Cardiac septum (tissue), 1 donor: Measurements from ENCODE around the gene HIRA. TPM values are rescaled to one million over a fixed set of nuclear protein-coding genes. Genes with fewer than 3 reads are reported as not detected.
"Not testable (repeated sequence)": the region's sequence is repeated elsewhere in the genome, so short reads cannot be mapped to it uniquely, and the experiment has no call there.

Experiments used
- DNase-seq: peaks from one replicate; pipeline ENCODE4 v3.0.0-alpha.2; 2020; ENCODE audit warnings: low spot score
- intact Hi-C: fragments of 100-400 bp; cut with DNase I; formaldehyde crosslinking; loops from one replicate; pipeline ENCODE4 v1.14.0; 2022
- total RNA-seq: library from RNA; stranded (reverse); fragmentation: NEBNext Ultra II Directional; extraction: Animal tissue kit (Norgen Biotek cat#: 25700); gene quantifications from one replicate; pipeline ENCODE4 v1.2.1, GENCODE V29; 2021
- donor health status: DM: no; HTN: no; CAD: no.

Gene HIRA
- total RNA-seq, 1 donor from 2014 or later: 15.0 TPM

GRCh38 chr22:19371893-19372292 is 59.6 kb downstream of the HIRA start:
- DNase-seq: no peak
- intact Hi-C loops: no loop called here

- DNase-seq: no peak
- intact Hi-C loops: no loop called here
These were observed 62.7 kb downstream of the HIRA start for GRCh38 chr22:19368876-19369275.

GRCh38 chr22:19367763-19368367 is 63.7 kb downstream of the HIRA start:
- no peak for DNase-seq
- intact Hi-C loops: no loop called here

- DNase-seq: not testable (repeated sequence)
These were observed 68.0 kb downstream of the HIRA start for GRCh38 chr22:19363541-19363940.

GRCh38 chr22:19361501-19362103 is 69.9 kb downstream of the HIRA start:
- intact Hi-C loops: no loop called here
- no peak for DNase-seq

More at GRCh38 chr22:19363541-19363940, 68.0 kb downstream of the HIRA start:
- intact Hi-C loops: not testable (repeated sequence)

- intact Hi-C loops: no loop called here
- DNase-seq: no peak
These were observed 70.7 kb downstream of the HIRA start for GRCh38 chr22:19360862-19361261.

- intact Hi-C loops: no loop called here
These were observed 71.2 kb downstream of the HIRA start for GRCh38 chr22:19360300-19360792.

GRCh38 chr22:19359554-19360299 is 71.8 kb downstream of the HIRA start:
- DNase-seq: no peak
- intact Hi-C loops: no loop called here

More at GRCh38 chr22:19360300-19360792, 71.2 kb downstream of the HIRA start:
- no peak for DNase-seq

GRCh38 chr22:19358703-19359553 is 72.6 kb downstream of the HIRA start:
- intact Hi-C loops: no loop called here
- no peak for DNase-seq

GRCh38 chr22:19358195-19358594 is 73.3 kb downstream of the HIRA start:
- DNase-seq: no peak
- intact Hi-C loops: no loop called here

- intact Hi-C loops: no loop called here
- DNase-seq: no peak
These were observed 74.0 kb downstream of the HIRA start for GRCh38 chr22:19357270-19358105.

- no peak for DNase-seq
- intact Hi-C loops: no loop called here
These were observed 74.7 kb downstream of the HIRA start for GRCh38 chr22:19356708-19357269.

- intact Hi-C loops: no loop called here
- no peak for DNase-seq
These were observed 75.9 kb downstream of the HIRA start for GRCh38 chr22:19355413-19356157.

GRCh38 chr22:19354201-19354600 is 77.3 kb downstream of the HIRA start:
- intact Hi-C loops: no loop called here

GRCh38 chr22:19353363-19354131 is 78.0 kb downstream of the HIRA start:
- DNase-seq: no peak
- intact Hi-C loops: no loop called here

More at GRCh38 chr22:19354201-19354600, 77.3 kb downstream of the HIRA start:
- no peak for DNase-seq

GRCh38 chr22:19352766-19353165 is 78.8 kb downstream of the HIRA start:
- intact Hi-C loops: no loop called here
- no peak for DNase-seq

GRCh38 chr22:19352217-19352616 is 79.3 kb downstream of the HIRA start:
- DNase-seq: no peak
- intact Hi-C loops: no loop called here
